Suprapubic skin (tissue), 3 donors: ENCODE results near the gene L3MBTL4.

Experiments
- CTCF ChIP-seq, 2 donors: fragments of 200-600 bp in 1 of 2; fragments of 450-650 bp in 1 of 2; sonication (generic) in 1 of 2; IDR thresholded peaks; one replicate each; pipeline ENCODE4 v1.5.1; 2016 to 2019; ENCODE audit warnings: antibody characterized with exemption in 2 of 2, mild to moderate bottlenecking in 1 of 2, moderate library complexity in 1 of 2
- POLR2A ChIP-seq, 2 donors: fragments of 450-650 bp; IDR thresholded peaks; one replicate each; pipeline ENCODE4 v1.6.1; 2017; ENCODE audit warnings: antibody characterized with exemption in 2 of 2, mild to moderate bottlenecking in 2 of 2, moderate library complexity in 2 of 2

DNA sequence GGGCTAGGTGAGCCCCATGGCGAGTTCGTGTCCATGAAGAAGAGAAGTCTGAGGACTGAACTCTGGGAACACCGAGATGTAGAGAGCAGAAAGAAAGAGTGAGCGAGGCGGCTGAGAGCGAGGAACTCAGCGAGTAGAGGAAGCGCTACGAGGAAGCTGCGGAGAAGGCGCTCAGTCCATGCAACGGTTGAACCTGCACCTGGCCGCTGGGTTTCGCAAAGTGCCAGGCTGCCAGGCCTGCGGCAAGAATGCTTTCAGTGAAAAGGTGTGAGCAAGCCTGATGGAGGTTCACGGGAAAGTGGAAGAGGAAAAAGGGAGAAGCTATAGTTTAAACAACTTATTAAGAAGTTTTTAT lies 268.4 kb downstream of the L3MBTL4 start:
- no peak for TF ChIP-seq POLR2A (IDR thresholded peaks at IDR 0.05)
- TF ChIP-seq CTCF (IDR thresholded peaks at IDR 0.05) = no peak
